ENCODE results near the gene RGL1. TPM values are rescaled to one million over a fixed set of nuclear protein-coding genes. Genes with fewer than 3 reads are reported as not detected.

The RGL1 gene
- total RNA-seq, 1 experiment from 2014 or later, result 2.1 TPM

DNA sequence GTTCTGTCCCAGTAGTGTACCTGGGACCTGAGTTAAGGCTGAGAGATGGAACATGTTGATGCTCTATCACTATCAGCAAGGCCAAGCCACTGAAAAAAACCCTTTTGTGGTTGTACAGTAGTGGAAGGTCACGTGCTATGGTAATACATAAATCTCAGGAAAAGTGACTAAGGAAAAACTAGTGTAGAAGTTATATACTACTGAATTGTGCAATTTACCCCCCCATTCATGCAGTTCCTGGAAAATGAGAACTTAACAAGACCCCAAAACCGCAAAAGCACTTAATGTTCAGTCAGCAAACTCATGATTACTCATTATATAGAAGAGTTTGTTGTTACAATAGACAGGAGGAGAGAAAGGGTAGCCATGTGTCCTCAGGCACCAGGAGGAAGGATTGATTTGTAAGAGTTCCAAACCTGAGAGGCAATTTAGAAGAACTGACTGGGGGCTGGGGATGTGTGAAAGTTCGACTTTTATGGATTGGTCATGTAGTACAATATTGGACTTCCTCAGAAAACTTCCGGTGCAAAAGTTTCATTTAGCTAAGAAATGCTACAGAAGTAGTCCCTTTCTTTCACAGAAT is 91.6 kb downstream of the RGL1 start:
- DNase-seq (ENCODE audit: unreplicated experiment), result peak; percentile 79
- CTCF ChIA-PET, result interaction anchor here (0.6 to 2.6 kb wide), 2 partner anchors 19 to 795 kb away, joined by 3 to 11 read pairs; no protein-coding TSS in a partner anchor

DNA sequence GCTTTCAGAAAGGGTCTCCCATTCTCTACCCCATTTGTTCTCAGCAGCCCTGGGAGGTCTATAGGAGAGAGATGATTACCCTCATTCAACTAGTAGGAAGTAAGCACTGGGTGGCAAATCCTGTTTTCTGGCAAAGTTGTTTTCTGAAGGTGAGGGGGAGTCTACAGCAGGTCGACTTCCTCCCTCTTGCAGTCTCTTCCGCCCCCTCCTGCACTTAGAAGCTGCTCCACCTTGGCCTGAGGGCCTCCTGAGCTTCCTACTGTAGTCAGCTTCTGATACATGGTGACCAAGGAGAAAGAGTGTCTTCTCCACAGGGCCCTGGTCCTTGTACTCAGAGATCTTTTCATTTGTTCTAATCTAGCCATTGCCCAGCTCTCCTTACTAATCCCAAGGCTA is 93.1 kb downstream of the RGL1 start:
- no peak overlapping the region for H3K27ac Mint-ChIP-seq (ENCODE audit: low read depth, unreplicated experiment)
- intact Hi-C loops (cut with micrococcal nuclease), result no loop called here
- no TSS peak for BruUV-seq (replicated peaks)
- TF ChIP-seq, protein P1, sequence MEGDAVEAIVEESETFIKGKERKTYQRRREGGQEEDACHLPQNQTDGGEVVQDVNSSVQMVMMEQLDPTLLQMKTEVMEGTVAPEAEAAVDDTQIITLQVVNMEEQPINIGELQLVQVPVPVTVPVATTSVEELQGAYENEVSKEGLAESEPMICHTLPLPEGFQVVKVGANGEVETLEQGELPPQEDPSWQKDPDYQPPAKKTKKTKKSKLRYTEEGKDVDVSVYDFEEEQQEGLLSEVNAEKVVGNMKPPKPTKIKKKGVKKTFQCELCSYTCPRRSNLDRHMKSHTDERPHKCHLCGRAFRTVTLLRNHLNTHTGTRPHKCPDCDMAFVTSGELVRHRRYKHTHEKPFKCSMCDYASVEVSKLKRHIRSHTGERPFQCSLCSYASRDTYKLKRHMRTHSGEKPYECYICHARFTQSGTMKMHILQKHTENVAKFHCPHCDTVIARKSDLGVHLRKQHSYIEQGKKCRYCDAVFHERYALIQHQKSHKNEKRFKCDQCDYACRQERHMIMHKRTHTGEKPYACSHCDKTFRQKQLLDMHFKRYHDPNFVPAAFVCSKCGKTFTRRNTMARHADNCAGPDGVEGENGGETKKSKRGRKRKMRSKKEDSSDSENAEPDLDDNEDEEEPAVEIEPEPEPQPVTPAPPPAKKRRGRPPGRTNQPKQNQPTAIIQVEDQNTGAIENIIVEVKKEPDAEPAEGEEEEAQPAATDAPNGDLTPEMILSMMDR (IDR thresholded peaks at IDR 0.05; ENCODE audit: unreplicated experiment), result no peak
- H3K4me3 Mint-ChIP-seq (ENCODE audit: unreplicated experiment), result no peak overlapping the region
- DNase-seq (ENCODE audit: unreplicated experiment), result no peak
- ChIA-PET CTCF (interaction anchor here (0.5 to 2.6 kb wide), 5 partner anchors 16 to 257 kb away, joined by 3 to 11 read pairs (median 4); no protein-coding TSS in a partner anchor), POLR2A (interaction anchor here (0.8 to 1.0 kb wide), 2 partner anchors 9 to 33 kb away, joined by 3 read pairs; no protein-coding TSS in a partner anchor)
- H3K4me1 Mint-ChIP-seq (ENCODE audit: insufficient read depth, unreplicated experiment), result peaks cover 6% of the 10 kb centered on the region
- no peaks in the 10 kb centered on the region for H3K27me3 Mint-ChIP-seq (ENCODE audit: insufficient read depth, unreplicated experiment)
- no peaks in the 10 kb centered on the region for H3K9me3 Mint-ChIP-seq (ENCODE audit: unreplicated experiment)
- no peaks in the 10 kb centered on the region for H3K36me3 Mint-ChIP-seq (ENCODE audit: insufficient read depth, unreplicated experiment)

More for the DNA sequence above, 91.6 kb downstream of the RGL1 start:
- H3K27ac Mint-ChIP-seq (ENCODE audit: low read depth, unreplicated experiment), result no peak overlapping the region
- no peaks in the 10 kb centered on the region for H3K9me3 Mint-ChIP-seq (ENCODE audit: unreplicated experiment)
- intact Hi-C loops (cut with micrococcal nuclease), result no loop called here
- H3K4me3 Mint-ChIP-seq (ENCODE audit: unreplicated experiment), result no peak overlapping the region
- TF ChIP-seq, protein P1 (IDR thresholded peaks at IDR 0.05; ENCODE audit: unreplicated experiment), result no peak
- no peaks in the 10 kb centered on the region for H3K36me3 Mint-ChIP-seq (ENCODE audit: insufficient read depth, unreplicated experiment)
- no TSS peak for BruUV-seq (replicated peaks)
- POLR2A ChIA-PET, result no interaction called here
- no peaks in the 10 kb centered on the region for H3K27me3 Mint-ChIP-seq (ENCODE audit: insufficient read depth, unreplicated experiment)
- peaks cover 6% of the 10 kb centered on the region for H3K4me1 Mint-ChIP-seq (ENCODE audit: insufficient read depth, unreplicated experiment)

DNA sequence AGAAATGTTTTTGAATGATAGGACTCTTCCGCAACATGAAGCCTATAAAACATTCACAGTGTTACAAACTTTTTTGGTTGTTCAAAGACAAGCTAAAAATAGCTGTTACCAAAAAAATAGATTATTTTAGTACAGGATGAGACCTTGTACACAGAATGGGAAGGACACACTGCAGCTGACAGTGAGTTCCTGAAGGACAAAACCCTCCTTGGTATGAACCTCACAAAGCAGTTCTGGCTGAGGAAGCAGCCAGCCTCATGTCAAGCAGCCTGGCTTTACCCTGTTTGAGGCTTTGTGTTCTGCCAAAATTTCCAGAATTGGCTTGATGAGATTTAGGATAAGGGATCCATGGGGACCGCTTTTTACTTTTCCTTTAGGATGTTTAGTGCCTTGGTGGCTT is 93.7 kb downstream of the RGL1 start:
- TF ChIP-seq, protein P1 (IDR thresholded peaks at IDR 0.05; ENCODE audit: unreplicated experiment), result no peak
- ChIA-PET CTCF (interaction anchor here (0.5 to 2.6 kb wide), 5 partner anchors 17 to 258 kb away, joined by 3 to 11 read pairs (median 4); no protein-coding TSS in a partner anchor), POLR2A (interaction anchor here (0.8 to 1.0 kb wide), 2 partner anchors 9 to 32 kb away, joined by 3 read pairs; no protein-coding TSS in a partner anchor)
- Mint-ChIP-seq H3K36me3 (ENCODE audit: insufficient read depth, unreplicated experiment) (no peaks in the 10 kb centered on the region), H3K9me3 (ENCODE audit: unreplicated experiment) (no peaks in the 10 kb centered on the region), H3K27ac (ENCODE audit: low read depth, unreplicated experiment) (no peak overlapping the region), H3K4me3 (ENCODE audit: unreplicated experiment) (no peak overlapping the region), H3K27me3 (ENCODE audit: insufficient read depth, unreplicated experiment) (no peaks in the 10 kb centered on the region), H3K4me1 (ENCODE audit: insufficient read depth, unreplicated experiment) (peaks cover 6% of the 10 kb centered on the region)
- intact Hi-C loops (cut with micrococcal nuclease), result no loop called here
- no TSS peak for BruUV-seq (replicated peaks)
- DNase-seq (ENCODE audit: unreplicated experiment), result no peak

DNA sequence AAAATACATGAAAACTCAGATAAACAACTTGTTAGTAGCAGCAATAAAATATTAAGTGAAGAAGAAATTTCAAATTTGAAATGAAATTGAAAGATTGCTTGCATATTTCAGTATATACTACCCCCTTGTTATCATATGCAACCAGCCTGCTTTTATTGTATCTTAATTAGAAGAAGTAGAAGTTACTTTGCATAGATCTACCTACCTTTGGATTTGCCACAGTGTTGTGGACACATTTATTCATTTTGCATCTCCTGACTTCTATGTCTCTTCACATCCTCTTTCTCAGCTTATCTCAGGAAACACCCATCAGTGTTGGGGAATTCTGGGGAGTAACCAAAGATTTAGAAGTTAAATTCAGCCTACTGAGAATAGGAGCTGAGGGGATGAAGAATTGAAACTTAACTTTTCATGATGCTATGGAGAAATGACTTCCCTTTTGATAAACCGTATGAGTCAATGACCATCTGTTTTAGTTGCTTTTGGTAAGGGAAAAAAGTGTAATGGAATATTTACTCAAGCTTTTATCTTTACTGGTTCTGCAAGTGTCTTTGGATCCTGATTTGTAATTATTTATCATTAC is 96.9 kb downstream of the RGL1 start:
- TF ChIP-seq, protein P1 (IDR thresholded peaks at IDR 0.05; ENCODE audit: unreplicated experiment), result no peak

More for the DNA sequence above, 96.9 kb downstream of the RGL1 start:
- no peak overlapping the region for H3K27ac Mint-ChIP-seq (ENCODE audit: low read depth, unreplicated experiment)
- ChIA-PET CTCF (interaction anchor here (1.1 to 4.9 kb wide), 3 partner anchors 14 to 246 kb away, joined by 3 to 29 read pairs (median 6); no protein-coding TSS in a partner anchor), POLR2A (interaction anchor here (0.5 to 0.7 kb wide), 2 partner anchors 11 to 160 kb away, joined by 3 read pairs; no protein-coding TSS in a partner anchor)
- H3K9me3 Mint-ChIP-seq (ENCODE audit: unreplicated experiment), result no peaks in the 10 kb centered on the region
- H3K36me3 Mint-ChIP-seq (ENCODE audit: insufficient read depth, unreplicated experiment), result no peaks in the 10 kb centered on the region
- no peaks in the 10 kb centered on the region for H3K27me3 Mint-ChIP-seq (ENCODE audit: insufficient read depth, unreplicated experiment)
- BruUV-seq (replicated peaks), result no TSS peak
- intact Hi-C loops (cut with micrococcal nuclease), result no loop called here
- peaks cover under 1% of the 10 kb centered on the region for H3K4me1 Mint-ChIP-seq (ENCODE audit: insufficient read depth, unreplicated experiment)
- no peak overlapping the region for H3K4me3 Mint-ChIP-seq (ENCODE audit: unreplicated experiment)
- DNase-seq (ENCODE audit: unreplicated experiment), result no peak

Data from MCF 10A (cell line).